D721Med (cell line): Measurements from ENCODE around the gene HOXB3.

Experiments
- DNase-seq: peaks from one replicate; pipeline ENCODE4 v3.0.0; 2011; ENCODE audit warnings: low spot score; ENCODE audit not compliant: insufficient read length
- FAIRE-seq: peaks from 2 replicates; lab custom pipeline; 2011; peaks lifted over from hg19 to GRCh38; lab: Jason Lieb, UNC
- CTCF ChIP-seq: IDR thresholded peaks from 2 replicates; pipeline ENCODE4 v1.5.1; 2012; ENCODE audit warnings: mild to moderate bottlenecking, control low read depth; ENCODE audit not compliant: insufficient read depth; ENCODE audit errors: missing control alignments

Gene HOXB3

GRCh38 chr17:48577330-48577945, 12.6 kb downstream of the HOXB3 start:
- TF ChIP-seq CTCF = no peak
- DNase-seq (no peak), FAIRE-seq (no peak)

GRCh38 chr17:48576479-48577309, 13.3 kb downstream of the HOXB3 start:
- no peak for TF ChIP-seq CTCF
- FAIRE-seq (no peak), DNase-seq (no peak)

GRCh38 chr17:48575673-48576478, 14.2 kb downstream of the HOXB3 start:
- TF ChIP-seq CTCF = no peak
- no peak for DNase-seq
- no peak for FAIRE-seq

- DNase-seq = no peak
- no peak for TF ChIP-seq CTCF
- no peak for FAIRE-seq
These were observed 14.9 kb downstream of the HOXB3 start for GRCh38 chr17:48575066-48575582.

- FAIRE-seq (no peak), DNase-seq (no peak)
- no peak for TF ChIP-seq CTCF
These were observed 15.5 kb downstream of the HOXB3 start for GRCh38 chr17:48574505-48575065.

GRCh38 chr17:48571826-48572417, 18.1 kb downstream of the HOXB3 start:
- TF ChIP-seq CTCF = no peak
- no peak for DNase-seq
- FAIRE-seq = no peak
